Adipocyte (in vitro differentiated cells): Measurements from ENCODE around the gene BRF1.

ENCODE experiments used
- DNase-seq: peaks from one replicate; pipeline ENCODE4 v3.0.0-alpha.2; 2015; ENCODE audit warnings: low read depth
- H3K27me3 ChIP-seq: replicated peaks from 2 replicates; pipeline ENCODE4 v1.7.0; 2013; ENCODE audit warnings: mild to moderate bottlenecking, low read length, moderate library complexity; ENCODE audit not compliant: control insufficient read depth, insufficient read depth
- H3K36me3 ChIP-seq: 2 replicates; pipeline ENCODE4 v1.7.0; 2013; ENCODE audit warnings: low read length, mild to moderate bottlenecking, moderate library complexity; ENCODE audit not compliant: control insufficient read depth, insufficient read depth, severe bottlenecking
- H3K4me1 ChIP-seq: 2 replicates; pipeline ENCODE4 v1.7.0; 2013; ENCODE audit warnings: mild to moderate bottlenecking, low read length, moderate library complexity; ENCODE audit not compliant: control insufficient read depth, insufficient read depth
- H3K4me3 ChIP-seq: 2 replicates; pipeline ENCODE4 v1.7.0; 2013; ENCODE audit warnings: mild to moderate bottlenecking, low read length, moderate library complexity
- H3K9ac ChIP-seq: 2 replicates; pipeline ENCODE4 v1.7.0; 2013; ENCODE audit warnings: mild to moderate bottlenecking, low read length, moderate library complexity
- H3K9me3 ChIP-seq: 2 replicates; pipeline ENCODE4 v1.7.0; 2013; ENCODE audit warnings: mild to moderate bottlenecking, low read length, moderate library complexity; ENCODE audit not compliant: control insufficient read depth

The BRF1 gene

DNA sequence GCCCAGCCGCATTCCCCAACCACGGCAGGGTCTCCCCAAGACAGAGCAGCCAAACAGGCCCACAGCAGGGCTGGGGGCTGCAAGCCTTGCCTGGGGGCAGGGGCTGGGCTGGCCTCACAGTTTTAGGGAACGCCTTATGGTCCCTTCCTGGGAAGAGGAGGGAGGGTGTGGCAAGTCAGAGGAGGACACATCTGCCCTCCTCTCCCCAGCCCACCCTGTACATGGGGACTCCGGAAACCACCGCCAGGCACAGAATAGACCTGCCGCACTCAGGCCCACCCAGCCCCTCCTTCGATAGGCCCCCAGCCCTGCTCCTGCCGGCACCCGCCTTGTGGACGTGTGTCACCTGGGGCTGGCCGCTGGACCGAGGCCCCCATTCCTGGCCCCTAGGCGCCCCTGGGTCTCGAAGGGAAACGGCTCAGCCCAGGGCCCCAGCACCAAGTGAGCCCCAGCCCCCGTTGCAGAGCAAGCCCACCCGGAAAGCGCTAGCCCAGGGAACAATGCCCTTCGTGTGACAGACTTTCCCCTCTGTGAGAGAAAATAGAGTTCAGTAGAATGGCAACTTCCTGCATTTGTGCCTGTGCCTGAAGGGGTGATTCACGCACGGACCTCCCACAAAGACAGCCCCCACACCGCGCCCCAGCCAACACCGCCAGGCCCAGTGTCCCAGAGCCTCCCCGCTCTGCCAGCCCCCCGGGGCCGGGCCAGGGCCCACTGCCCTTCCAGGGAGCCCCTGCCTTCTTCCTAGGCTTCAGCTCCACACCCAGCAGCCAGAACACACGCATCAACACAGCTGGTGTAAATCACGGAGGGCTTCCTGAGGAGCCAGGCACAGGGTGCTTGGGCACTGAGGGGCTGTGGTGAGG lies 107.7 kb downstream of the BRF1 start:
- H3K36me3 ChIP-seq = no peaks in the 10 kb centered on the region
- H3K27me3 ChIP-seq = peaks cover 63% of the 10 kb centered on the region
- no peak overlapping the region for H3K4me3 ChIP-seq
- H3K9me3 ChIP-seq = peaks cover 5% of the 10 kb centered on the region
- peaks cover 3% of the 10 kb centered on the region for H3K4me1 ChIP-seq
- no peak overlapping the region for H3K9ac ChIP-seq
- peak; percentile 33 for DNase-seq

- H3K27me3 ChIP-seq = peaks cover 45% of the 10 kb centered on the region
- H3K4me3 ChIP-seq = no peak overlapping the region
- H3K9me3 ChIP-seq = peaks cover 9% of the 10 kb centered on the region
- no peaks in the 10 kb centered on the region for H3K4me1 ChIP-seq
- H3K36me3 ChIP-seq = no peaks in the 10 kb centered on the region
- H3K9ac ChIP-seq = no peak overlapping the region
- DNase-seq = no peak
Observed at GRCh38 chr14:105187935-105188524, 112.8 kb downstream of the BRF1 start.

DNA sequence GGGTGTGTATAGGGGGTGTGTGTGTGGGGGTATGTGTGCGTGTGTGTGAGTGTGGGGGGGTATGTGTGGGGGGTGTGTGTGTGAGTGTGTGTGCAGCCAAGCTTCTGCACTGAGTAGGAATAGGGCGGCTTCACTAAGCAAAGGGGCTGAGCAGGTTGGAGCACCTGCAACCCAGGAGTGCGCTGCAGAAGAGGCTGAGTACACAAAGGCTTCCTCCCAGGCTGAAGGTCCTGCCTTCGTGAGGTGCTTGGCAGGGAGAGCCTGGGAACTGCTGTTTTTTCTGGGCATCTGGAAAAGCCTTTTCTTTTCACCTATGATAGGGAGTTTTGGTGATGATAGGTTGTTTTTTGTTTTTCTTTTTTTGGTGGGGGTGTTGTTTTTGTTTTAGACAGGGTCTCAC lies 113.7 kb downstream of the BRF1 start:
- no peak for DNase-seq
- peaks cover 9% of the 10 kb centered on the region for H3K9me3 ChIP-seq
- H3K36me3 ChIP-seq = no peaks in the 10 kb centered on the region
- H3K27me3 ChIP-seq = peaks cover 44% of the 10 kb centered on the region
- no peak overlapping the region for H3K4me3 ChIP-seq
- no peaks in the 10 kb centered on the region for H3K4me1 ChIP-seq
- no peak overlapping the region for H3K9ac ChIP-seq

GRCh38 chr14:105185973-105186372 lies 114.8 kb downstream of the BRF1 start:
- Histone ChIP-seq H3K9ac (no peak overlapping the region), H3K4me3 (no peak overlapping the region), H3K9me3 (peaks cover 9% of the 10 kb centered on the region), H3K36me3 (no peaks in the 10 kb centered on the region), H3K27me3 (peaks cover 41% of the 10 kb centered on the region), H3K4me1 (no peaks in the 10 kb centered on the region)
- no peak for DNase-seq

- H3K9me3 ChIP-seq = peaks cover 9% of the 10 kb centered on the region
- no peak overlapping the region for H3K9ac ChIP-seq
- no peaks in the 10 kb centered on the region for H3K36me3 ChIP-seq
- H3K4me3 ChIP-seq = no peak overlapping the region
- no peaks in the 10 kb centered on the region for H3K4me1 ChIP-seq
- peaks cover 41% of the 10 kb centered on the region for H3K27me3 ChIP-seq
- no peak for DNase-seq
Observed at GRCh38 chr14:105185001-105185400, 115.8 kb downstream of the BRF1 start.

- Histone ChIP-seq H3K36me3 (no peaks in the 10 kb centered on the region), H3K9ac (no peak overlapping the region), H3K27me3 (peaks cover 43% of the 10 kb centered on the region), H3K9me3 (peaks cover 9% of the 10 kb centered on the region), H3K4me3 (no peak overlapping the region), H3K4me1 (no peaks in the 10 kb centered on the region)
- DNase-seq = no peak
Observed at GRCh38 chr14:105184461-105184860, 116.3 kb downstream of the BRF1 start.

DNA sequence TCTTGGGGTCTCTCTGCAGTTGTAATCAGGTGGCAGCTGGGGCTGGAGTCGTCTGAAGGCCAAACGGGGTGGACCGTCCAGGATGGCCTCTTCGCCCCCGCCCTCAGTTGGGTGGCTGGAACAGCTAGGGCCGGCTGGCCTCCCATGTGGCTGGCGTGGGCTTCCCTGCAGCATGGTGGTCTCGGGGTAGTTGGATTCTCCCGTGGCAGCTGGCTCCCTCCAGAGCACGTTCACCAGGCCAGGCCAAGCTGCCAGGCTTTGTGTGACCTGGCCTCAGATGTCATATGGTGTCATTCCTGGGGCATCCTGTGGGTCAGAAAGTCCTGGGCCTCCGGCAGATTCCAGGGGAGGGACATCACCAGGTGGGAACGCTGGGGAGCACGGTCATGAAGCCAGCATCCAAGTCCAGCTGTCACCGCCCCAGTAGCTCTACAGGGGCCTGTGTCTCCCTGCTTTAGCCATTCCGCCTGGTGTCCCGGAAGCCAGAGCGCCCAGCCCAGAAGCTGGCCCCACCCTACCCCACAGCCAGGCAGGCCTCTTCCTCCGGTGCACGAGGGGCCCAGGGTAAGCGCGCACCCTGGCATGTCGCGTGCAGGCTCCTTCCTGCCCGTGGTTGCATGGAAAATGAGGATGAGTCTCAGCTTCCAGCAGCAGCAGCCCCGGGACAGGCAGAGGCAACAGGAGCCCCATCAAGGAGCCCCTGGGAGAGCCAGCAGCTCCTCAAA lies 118.3 kb downstream of the BRF1 start:
- Histone ChIP-seq H3K9me3 (no peaks in the 10 kb centered on the region), H3K4me1 (peaks cover 2% of the 10 kb centered on the region), H3K9ac (no peak overlapping the region), H3K36me3 (no peaks in the 10 kb centered on the region), H3K27me3 (peaks cover 27% of the 10 kb centered on the region), H3K4me3 (no peak overlapping the region)
- no peak for DNase-seq

GRCh38 chr14:105181549-105182295 lies 119.1 kb downstream of the BRF1 start:
- H3K27me3 ChIP-seq = peaks cover 23% of the 10 kb centered on the region
- no peak overlapping the region for H3K9ac ChIP-seq
- H3K9me3 ChIP-seq = no peaks in the 10 kb centered on the region
- H3K4me3 ChIP-seq = no peak overlapping the region
- peaks cover 10% of the 10 kb centered on the region for H3K4me1 ChIP-seq
- no peaks in the 10 kb centered on the region for H3K36me3 ChIP-seq
- DNase-seq = no peak

DNA sequence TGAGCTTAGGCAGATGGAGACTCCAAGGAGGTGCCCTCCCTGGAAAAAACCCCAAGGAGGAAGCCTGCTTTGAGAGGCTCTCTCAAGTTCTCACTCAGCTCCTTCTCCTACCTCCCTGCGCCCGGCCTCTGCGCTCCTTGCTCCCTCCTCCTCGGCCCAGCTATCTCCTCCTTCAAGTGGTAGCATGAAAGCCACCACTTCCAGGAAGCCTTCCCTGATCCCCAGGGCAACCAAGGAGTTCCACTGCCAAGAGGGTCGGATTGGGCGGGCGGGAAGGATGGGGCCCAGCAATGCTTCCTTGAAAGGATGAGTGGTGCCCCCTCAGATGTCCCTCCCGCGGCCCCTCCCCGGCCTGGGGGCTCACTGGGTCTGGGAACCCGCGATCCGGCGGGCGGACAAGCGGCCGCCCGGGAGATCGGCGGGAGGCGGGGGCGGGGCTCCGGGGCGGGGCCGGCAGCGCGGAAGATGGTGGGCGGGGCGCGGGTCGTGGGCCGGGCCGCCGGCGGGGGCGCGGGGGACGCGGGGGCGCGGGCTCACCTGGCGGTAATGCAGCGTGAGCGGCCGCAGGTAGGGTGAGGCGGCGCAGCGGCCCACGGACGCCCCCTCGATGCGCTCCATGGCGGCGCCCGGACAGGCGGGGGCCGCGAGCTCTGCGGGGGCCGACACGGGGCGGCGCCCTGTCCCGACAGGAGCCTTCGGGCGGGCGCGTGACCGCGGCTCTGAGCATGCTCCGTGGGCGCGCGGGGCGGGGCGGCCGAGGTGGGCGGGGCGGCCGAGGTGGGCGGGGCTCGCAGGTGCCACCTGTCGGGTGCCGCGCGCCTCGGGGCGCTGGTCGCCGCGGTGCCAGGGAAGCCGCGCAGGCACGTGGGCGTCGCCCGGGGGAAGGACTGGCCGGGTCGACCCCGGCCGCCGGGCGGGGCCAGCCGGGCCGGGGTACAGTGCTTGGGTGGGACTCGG lies 119.9 kb downstream of the BRF1 start, which contains the start of gene NUDT14:
Gene NUDT14 (minus strand): TSS at position 721 of the 957 bp plus-strand sequence. CDS start 103 bp downstream, at position 618.
- Histone ChIP-seq H3K27me3 (peaks cover 23% of the 10 kb centered on the region), H3K4me3 (peak within 1 kb of the TSS; percentile 76), H3K9me3 (no peaks in the 10 kb centered on the region), H3K36me3 (no peaks in the 10 kb centered on the region), H3K9ac (peak within 1 kb of the TSS; percentile 51), H3K4me1 (peaks cover 11% of the 10 kb centered on the region)
- DNase-seq = peak; percentile 77

DNA sequence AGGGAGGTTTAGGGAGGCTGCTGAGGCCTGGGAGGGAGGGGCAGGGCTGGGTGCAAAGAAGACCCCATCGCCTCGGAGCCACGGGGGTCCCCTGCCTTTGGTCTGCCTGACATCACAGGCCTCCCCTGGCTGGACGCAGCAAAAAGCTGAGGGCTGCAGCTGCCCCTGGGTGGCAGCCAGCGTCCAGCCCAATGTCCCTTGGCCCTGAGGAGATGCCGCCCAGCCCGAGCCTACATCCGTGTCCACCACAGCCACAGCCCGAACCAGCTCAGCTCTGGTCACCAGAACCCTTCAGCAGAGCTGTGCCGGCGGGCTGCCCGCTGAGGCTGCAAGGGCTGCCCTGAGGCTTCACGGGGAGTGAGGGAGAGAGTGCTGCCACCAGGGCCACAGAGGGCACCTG lies 121.6 kb downstream of the BRF1 start:
- DNase-seq = no peak
- H3K9ac ChIP-seq = no peak overlapping the region
- H3K27me3 ChIP-seq = peaks cover 17% of the 10 kb centered on the region
- no peak overlapping the region for H3K4me3 ChIP-seq
- H3K4me1 ChIP-seq = peaks cover 11% of the 10 kb centered on the region
- H3K36me3 ChIP-seq = no peaks in the 10 kb centered on the region
- H3K9me3 ChIP-seq = no peaks in the 10 kb centered on the region
